IPS-11a (cell line): ENCODE measurements around the gene ADGRB3.
"Not testable (repeated sequence)": the region's sequence is repeated elsewhere in the genome, so short reads cannot be mapped to it uniquely, and the experiment has no call there.

ENCODE experiments used
- H3K4me3 ChIP-seq: one replicate; pipeline ENCODE4 v1.5.1; 2013; ENCODE audit warnings: low read depth, low read length, control low read depth

Gene ADGRB3

DNA sequence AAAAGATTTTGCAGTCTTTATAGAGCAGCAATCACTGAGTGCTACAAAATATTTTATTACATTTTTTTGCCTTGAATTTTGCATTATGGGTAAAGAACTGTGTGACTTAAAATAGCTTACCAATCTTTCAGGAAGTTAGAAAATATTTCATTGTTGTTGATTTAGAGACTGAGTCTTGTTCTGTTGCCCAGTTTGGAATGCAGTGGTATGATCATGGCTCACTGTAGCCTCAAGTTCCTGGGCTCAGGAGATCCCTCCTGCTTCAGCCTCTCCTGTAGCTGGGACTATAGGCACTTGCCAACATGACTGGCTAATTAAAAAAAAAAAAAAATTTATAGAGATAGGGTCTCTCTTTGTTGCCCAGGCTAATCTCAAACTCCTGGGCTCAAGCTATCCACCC lies 100.8 kb downstream of the ADGRB3 start:
- no peak overlapping the region for H3K4me3 ChIP-seq

DNA sequence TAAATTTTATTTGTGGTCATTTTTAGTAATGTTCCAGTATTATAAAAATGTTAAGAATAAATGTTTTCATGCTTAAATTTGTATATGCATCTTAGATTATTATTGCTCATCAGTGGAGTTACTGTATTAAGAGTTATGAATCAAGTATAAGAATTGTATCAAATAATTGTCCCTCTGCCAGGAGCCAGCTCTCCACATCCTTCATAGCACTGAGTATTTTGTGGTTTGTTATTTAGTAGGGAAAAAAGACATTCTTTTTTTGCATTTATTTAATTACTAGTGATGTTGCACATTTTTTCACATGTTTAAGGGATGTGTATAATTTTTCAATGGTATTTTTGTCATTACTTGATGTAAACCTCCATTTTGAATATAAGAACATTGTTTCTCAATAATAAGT lies 102.0 kb downstream of the ADGRB3 start:
- no peak overlapping the region for H3K4me3 ChIP-seq

DNA sequence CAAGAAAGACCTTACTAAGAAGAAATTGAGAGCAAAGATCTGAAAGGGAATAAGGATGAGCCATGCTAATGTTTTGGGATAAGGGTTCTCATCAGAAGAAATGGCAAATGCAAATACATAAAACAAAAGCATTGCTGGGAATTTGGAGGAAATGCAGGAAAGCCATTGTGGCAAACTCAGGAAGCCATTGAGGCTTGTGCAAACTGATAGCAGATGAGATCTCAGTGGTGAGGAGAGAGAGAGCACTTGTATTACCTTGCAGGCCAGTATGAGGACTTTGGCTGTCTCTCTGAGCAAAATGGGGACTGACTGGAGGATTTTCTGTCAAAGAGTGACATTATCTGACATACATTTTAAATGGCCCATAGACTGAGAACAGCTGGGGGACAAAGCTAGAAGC lies 103.0 kb downstream of the ADGRB3 start:
- H3K4me3 ChIP-seq, result no peak overlapping the region

DNA sequence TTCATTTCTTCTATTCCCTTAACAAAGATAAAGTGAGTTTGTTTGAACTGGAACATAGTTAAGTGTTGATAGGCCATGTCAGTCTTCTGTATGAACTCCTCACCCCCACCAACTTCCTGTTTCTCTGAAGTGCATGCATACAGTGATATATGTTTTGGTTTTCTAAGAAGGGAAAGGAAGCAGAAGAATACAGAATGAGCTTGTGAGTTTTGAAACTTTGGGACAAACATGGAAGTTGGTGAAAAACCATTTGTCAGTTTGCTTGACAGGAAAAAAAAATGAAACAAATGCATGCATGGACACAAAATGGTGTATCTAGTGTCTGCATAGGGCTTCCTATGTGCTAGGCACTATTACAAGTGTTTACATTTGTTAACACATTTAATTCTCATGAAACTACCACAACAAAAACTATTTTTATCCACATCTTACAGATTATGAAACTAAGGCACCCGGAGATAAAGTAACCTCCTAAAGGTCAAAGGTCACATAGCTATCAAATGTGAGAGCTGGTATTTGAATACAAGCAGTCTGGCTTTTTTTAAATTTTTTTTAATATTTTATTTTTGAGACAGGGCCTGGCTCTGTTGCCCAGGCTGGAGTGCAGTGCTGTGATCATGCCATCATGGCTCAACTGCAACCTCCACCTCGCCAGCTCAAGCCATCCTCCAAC lies 105.9 kb downstream of the ADGRB3 start:
- no peak overlapping the region for H3K4me3 ChIP-seq

DNA sequence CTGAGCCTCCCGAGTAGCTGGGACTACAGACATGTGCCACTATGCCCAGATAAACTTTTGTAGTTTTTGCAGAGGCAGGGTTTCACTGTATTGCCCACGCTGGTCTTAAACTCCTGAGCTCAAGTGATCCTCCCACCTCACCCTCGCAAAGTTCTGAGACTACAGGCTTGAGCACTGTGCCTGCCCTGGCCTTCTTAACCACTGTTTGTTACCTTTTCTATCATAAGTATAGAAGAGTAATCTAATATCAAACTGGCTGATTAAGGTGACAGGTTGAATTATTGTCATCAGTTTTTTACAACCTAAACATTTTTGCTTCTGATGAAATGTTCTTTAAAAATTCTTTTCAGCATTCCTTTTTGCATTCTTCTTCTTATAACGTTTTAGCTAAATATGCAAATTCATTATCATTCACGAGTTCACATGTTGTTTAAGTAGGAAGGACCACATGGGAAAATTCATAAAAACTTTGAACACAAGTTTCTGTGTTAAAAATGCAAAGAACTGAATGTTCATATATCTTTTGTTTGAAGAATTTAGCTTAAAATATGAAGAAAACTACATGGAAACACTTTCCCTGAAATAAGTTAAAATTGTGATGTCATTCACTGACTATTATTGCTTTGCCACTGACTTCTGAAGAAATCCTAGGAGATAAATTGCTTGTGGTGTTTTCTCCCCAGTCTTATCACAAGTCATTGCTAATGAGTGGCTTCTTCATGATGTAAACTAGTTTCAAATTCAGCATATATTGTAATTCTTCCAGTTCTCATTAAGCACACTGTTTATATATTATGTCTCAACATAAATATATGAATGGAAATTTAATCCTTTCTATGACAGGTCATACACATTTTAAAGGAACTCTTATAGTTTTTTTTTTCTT lies 106.7 kb downstream of the ADGRB3 start:
- no peak overlapping the region for H3K4me3 ChIP-seq

DNA sequence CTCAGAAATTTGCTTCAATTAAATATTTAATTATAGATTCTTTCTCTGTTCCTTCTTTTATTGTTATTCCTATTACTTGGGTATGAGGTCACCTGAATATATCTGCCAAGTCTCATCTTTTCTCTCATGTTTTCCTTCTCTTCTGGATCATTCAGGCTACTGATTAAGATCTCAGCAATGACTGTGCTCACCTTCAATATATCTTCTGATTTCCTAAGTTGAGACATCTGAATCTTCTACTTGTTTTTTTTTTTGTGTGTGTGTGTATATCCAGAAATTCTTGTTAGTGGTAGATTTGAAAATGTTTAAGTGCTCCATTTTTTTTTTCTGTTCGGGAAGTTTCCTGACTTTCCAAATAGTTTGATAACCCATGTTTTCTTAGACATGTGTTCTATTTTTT lies 108.0 kb downstream of the ADGRB3 start:
- no peak overlapping the region for H3K4me3 ChIP-seq

DNA sequence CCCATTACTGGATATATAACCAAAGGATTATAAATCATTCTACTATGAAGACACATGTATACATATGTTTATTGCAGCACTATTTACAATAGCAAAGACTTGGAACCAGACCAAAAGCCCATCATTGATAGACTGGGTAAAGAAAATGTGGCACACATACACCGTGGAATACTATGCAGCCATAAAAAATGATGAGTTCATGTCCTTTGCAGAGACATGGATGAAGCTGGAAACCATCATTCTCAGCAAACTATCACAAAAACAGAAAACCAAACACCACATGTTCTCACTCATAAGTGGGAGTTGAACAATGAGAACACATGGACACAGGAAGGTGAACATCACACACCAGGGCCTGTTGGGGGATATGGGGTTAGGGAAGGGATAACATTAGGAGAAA lies 109.3 kb downstream of the ADGRB3 start:
- H3K4me3 ChIP-seq, result not testable (repeated sequence)

DNA sequence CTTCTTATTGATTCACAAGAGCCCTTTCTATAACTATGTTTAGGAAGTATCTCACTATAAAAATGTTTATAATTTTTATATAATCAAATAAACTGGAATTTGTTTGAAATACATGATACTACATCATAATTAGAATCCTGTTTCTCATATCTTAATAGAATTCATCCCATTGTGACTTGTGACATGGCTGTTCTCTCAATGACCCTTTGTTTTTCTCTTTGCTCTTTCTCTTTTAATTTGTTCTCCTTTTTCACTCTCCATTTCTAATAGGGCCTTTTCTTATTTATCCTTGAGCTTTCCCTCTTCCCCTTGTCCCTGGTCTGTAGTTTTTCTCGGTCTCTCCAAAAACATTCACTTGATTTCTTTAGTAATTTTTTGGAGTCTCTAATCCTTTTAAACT lies 111.3 kb downstream of the ADGRB3 start:
- H3K4me3 ChIP-seq, result no peak overlapping the region

DNA sequence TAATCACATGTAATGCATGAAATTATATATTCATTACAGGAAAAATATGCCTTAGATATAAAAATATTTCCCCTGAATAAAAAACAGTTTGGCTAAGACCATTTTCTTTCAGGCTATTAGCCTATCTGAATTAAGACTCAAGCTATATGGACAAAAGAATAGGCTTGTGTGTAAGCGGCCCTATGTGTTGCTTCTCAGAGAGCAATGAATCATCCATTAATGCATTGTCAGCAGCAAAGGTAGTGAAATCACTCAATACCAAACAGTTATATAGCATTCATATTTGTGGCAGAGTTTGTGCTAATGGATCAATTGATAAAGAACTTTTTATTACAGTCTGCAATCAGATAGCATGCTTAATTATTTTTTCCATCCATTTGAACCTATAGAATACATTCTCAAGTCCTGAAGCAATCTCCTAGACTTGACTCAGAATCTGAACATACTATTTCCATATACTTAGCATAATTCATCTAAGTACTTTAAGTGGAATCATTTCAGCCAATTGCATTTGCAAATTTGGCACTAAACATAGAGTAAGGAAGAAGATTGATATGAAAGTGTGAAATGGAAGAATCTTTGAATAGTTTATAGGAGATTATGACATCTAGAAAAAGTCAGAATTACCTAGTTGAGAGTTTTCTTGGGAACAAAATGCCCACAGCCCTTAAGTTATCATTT lies 112.2 kb downstream of the ADGRB3 start:
- no peak overlapping the region for H3K4me3 ChIP-seq

DNA sequence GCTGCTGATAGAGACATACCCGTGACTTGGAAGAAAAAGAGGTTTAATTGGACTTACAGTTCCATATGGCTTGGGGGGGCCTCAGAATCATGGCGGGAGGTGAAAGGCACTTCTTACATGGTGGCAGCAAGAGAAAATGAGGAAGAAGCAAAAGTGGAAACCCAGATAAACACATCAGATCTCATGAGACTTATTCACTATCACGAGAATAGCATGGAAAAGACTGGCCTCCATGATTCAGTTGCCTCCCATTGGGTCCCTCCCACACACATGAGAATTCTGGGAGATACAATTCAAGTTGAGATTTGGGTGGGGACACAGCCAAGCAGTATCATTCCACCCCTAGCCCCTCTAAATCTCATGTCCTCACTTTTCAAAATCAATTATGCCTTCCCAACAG lies 112.8 kb downstream of the ADGRB3 start:
- H3K4me3 ChIP-seq, result not testable (repeated sequence)

DNA sequence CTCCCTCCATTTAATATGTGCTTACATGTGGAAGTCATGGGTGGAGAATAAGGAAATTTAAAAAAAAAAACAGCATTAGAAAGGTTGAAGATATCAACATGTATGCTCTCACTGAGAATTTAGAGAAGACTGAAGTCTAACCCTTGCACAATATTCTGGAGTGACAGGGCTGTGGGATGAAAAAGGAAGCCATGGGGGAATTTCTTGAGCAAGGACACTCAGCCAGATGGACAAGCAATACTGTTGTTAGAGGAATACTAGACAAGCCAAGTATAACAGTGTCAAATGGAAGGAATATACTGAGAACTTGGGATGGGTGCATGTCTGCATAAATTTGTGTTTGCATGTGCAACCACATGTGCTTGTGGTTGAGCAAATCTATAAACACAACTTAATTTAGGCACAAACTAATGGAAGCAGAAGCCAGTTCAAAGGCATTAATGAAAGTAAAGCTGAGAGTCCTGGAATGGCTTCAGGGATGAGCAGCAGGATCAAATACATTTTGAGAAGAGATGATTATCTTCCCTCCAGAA lies 119.7 kb downstream of the ADGRB3 start:
- no peak overlapping the region for H3K4me3 ChIP-seq

DNA sequence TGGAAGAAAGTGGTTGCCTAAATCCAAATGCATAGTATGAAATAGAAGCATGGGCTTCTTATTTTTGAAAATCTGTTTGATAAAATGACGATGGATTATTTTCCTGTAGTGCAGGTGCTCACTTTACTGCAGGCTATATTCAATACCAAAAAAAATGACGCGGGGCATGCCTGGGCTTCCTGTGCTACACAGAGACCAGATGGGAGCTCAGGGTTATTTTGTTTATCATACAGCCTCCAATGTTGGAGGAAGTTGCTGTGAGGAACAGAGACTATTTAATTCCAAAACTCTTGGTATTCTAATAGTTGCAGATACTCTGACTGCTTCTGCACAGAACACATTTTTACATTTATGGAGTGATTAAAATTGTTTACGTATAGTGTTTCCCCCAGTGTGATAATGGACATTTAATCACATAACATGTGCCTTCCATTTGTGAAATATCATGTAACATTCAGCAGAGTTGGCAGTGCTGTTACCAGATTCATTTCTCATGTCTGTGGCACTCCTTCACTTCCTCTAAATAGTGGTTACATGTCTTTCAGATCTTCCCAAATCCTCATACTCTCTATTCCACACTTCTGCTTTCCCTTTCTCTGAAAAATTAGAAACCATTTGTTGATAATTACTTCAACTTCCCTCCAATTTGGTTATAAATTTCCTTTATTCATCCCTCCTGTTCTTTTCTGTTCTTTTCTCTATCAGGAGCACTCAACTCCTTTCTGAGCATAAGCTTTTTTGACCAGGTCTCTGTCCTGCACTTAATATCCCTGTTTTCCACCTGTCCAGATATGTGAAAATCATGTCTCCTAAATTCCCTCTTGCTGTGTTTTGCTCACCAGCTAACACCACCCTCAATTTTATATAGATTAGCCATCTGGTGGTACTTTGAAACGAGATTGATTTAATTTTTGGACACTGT lies 121.6 kb downstream of the ADGRB3 start:
- no peak overlapping the region for H3K4me3 ChIP-seq

DNA sequence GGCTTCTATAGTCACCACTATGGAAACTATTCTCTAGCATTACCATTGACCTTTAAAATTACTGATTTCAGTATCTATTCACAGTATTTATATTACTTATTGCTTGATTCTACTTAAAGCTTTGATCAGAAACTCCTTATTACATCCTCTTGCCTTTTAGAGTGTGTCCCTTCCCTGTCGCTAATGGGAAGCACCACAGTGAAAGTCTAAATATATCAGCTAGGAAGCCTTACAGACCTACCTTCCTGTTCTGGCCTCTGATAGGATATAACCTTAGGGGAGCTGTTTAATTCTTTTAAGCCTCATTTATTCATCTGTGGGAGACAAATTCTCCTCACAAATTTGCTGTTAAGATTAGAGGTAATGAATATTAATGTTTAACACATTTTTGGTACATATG lies 122.7 kb downstream of the ADGRB3 start:
- H3K4me3 ChIP-seq, result no peak overlapping the region

DNA sequence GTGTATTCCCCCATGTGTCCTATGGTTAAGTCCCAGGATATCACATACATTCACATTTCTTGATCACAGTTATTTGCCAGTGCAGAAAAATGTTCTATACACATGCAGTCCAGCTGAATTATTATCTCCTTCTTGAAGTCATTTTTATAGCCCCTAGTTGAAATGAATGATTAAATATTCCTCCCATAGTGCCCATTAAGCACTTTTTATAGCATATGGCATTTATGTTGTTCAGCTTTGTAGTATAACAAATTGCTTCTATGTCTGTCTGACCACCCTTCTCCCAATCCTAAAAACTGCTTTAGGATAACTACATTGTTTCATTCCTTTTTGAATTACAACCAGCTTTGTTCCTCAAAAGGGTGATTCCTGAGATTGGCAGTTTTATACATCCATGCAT lies 123.5 kb downstream of the ADGRB3 start:
- no peak overlapping the region for H3K4me3 ChIP-seq

DNA sequence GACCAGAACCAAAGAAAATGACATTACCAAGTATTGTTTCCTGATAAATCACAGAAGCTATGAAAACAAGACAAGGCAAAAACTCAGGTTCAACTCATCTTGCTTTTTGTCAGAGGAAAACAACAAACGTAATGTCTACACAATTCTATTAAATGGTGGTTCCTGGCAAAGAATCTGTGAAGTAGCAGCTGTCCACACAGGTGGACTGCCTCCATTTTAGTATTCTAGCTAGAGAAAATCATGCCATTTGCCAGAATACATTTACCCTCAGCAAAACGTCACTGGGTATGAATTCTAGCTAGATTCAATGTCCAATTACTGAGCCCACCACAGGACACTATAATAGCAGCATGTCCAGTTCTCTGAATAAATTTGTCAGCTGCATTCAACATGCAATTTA lies 125.4 kb downstream of the ADGRB3 start:
- no peak overlapping the region for H3K4me3 ChIP-seq

DNA sequence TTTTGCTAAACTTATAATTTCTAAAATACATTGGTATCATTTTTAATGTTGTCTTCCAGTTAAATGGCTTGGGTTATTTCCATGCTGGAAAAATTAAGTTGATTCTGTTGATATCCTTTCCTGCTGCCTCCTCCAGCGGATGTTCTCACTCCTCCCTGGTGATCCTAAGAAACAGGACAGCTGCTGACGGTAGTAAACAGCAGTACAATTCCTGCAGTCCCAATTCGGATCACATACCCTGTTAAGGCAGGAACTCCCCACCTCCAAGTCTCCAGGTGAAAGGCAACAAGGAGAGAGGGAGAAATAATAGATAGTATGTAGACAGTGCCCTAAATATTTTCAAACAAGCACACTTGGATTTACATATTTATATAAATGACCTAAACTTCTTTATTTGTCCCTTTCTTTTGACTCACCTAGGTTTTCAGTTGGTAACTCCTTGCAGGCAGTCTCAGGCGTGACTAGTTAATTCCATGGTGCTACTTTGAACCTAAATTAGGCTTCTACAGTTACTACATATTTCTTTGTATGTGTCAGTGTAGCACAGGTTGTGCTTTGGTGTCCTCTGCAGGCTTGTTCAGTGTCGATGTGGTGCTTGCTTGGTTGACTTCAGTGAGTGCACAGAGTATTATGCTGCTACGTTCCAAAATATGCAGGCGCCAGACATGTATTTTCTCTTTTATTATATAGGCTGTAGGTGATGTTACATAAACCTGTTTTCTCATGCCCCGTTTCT lies 126.0 kb downstream of the ADGRB3 start:
- H3K4me3 ChIP-seq, result no peak overlapping the region

DNA sequence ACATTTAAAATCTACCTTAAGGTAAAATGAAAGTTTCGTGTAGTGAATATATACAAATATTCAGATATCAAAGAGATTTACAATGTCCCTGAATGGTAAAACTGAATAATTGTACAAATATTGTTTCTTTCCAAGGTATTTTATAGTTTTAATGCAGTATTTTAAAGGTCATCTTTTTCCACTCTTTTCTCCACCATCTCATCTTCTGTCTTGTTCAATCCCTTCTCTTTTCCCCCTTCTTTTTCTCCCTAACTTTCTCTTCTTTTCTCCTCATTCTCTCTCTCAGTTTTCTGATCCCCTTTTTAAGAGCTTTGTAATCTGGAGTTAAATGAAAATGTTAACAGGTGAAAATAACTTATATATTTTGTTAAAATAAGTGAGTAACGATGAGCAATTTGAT lies 126.9 kb downstream of the ADGRB3 start:
- H3K4me3 ChIP-seq, result no peak overlapping the region

DNA sequence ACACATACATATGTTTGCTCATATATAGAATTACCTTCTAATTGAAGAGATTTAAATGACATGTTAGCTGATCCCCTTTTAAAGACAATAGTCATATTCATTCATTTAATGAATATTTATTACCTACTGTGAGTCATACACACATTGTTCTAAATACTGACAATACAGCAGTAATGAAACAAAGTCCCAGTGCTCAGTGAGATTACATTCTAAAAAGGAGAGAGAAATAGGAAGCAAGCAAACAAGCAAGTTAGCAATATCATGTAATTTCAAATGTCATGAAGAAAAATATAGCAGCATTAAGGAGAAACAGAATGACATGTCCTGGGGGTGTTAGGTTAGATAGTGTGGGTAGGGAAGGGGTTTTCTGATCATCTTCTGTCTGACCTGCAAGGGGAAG lies 136.3 kb downstream of the ADGRB3 start:
- no peak overlapping the region for H3K4me3 ChIP-seq

DNA sequence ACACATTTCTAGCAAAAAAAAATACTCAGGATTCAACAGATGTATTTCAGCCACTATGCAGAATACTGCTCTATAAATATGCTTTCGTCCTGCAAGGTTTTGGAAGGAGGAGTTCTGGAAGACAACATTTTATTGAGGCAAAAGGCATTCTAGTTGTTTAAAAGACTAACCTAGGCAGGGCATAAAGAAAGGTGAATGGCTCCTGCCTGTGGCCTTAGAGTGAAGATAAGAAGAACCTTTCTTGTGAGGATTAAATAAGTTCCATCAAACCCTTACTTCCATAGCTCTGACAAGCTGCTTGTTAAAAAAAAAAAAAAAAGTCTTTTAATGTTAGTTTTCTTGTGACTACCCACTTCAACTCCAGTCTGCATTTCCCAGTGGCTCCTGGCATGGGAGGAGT lies 139.8 kb downstream of the ADGRB3 start:
- no peak overlapping the region for H3K4me3 ChIP-seq

DNA sequence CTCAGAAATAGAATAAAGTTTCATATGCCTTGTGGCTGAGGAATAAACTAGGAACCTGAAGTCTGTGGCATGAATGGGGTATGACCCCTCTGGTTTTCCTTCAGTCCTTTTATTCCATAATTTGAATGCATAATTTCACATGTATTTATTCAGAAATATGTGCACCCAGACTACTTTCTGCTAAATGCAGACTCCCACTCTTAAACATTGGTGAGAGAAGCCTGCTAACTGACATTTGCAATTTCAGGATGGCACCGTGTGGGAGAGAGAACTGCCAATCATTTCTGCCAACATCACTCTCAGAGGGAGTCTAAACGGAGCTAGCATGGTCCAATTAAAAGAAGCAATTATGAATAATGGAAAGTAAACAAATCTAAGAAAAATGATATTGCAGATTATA lies 141.3 kb downstream of the ADGRB3 start:
- H3K4me3 ChIP-seq, result no peak overlapping the region
